Cardiac fibroblast (primary cell): ENCODE data around the gene SFTPB.

Experiments
- DNase-seq, 2 donors: peaks; one replicate each; pipeline versions ENCODE4 v3.0.0 to v3.0.0-alpha.2; 2010; ENCODE audit warnings: low read depth in 2 of 2
- H3K4me3 ChIP-seq, 2 donors: replicated peaks in 1 of 2; 1 replicate in 1 of 2; 2 replicates in 1 of 2; pipeline ENCODE4 v1.5.1; 2011; ENCODE audit warnings: low read depth in 2 of 2, low read length in 2 of 2, mild to moderate bottlenecking in 2 of 2, moderate library complexity in 1 of 2
- TF ChIP-seq, protein P1 (sequence below): IDR thresholded peaks from one replicate; pipeline ENCODE4 v1.5.1; 2011; ENCODE audit warnings: low read depth, mild to moderate bottlenecking, low read length, inconsistent platforms

SFTPB gene

DNA sequence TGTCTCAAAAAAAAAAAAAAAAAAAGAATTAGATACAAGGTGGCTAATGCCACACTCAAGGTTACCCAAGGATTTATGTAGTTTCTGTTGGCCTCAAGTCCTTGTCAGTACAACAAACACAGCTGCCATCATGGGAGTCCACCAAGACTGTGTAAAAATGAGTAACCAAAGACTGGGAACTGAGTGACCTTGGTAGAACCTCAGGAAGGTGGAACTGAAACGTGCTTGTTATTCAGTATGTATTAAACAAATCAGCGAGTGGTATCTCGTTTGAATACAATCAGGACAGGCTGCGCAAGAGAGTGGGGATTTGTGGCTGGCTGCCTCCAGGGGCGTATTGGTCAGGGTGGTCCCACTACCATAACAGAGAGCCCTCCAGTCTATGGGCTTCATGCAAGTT, 1.6 kb upstream of the SFTPB start:
- no peak overlapping the region for H3K4me3 ChIP-seq
- no peak for DNase-seq
- TF ChIP-seq, protein P1, sequence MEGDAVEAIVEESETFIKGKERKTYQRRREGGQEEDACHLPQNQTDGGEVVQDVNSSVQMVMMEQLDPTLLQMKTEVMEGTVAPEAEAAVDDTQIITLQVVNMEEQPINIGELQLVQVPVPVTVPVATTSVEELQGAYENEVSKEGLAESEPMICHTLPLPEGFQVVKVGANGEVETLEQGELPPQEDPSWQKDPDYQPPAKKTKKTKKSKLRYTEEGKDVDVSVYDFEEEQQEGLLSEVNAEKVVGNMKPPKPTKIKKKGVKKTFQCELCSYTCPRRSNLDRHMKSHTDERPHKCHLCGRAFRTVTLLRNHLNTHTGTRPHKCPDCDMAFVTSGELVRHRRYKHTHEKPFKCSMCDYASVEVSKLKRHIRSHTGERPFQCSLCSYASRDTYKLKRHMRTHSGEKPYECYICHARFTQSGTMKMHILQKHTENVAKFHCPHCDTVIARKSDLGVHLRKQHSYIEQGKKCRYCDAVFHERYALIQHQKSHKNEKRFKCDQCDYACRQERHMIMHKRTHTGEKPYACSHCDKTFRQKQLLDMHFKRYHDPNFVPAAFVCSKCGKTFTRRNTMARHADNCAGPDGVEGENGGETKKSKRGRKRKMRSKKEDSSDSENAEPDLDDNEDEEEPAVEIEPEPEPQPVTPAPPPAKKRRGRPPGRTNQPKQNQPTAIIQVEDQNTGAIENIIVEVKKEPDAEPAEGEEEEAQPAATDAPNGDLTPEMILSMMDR, result no peak

DNA sequence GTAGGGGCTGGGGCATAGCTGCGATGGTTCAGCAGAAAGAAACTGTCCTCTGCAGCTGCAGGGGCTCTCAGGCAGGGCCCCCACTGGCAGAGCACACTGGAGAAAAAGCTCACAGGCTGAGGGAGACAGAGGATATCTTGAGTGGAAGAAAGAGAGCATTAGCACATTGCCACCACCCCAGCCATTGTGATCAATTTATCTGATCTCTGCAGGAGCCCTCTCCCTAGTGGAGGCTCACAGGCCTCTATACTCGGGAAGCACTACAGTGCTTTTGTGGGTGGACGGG, 801 bp upstream of the SFTPB start:
- TF ChIP-seq, protein P1, result no peak
- H3K4me3 ChIP-seq, result no peak overlapping the region

DNA sequence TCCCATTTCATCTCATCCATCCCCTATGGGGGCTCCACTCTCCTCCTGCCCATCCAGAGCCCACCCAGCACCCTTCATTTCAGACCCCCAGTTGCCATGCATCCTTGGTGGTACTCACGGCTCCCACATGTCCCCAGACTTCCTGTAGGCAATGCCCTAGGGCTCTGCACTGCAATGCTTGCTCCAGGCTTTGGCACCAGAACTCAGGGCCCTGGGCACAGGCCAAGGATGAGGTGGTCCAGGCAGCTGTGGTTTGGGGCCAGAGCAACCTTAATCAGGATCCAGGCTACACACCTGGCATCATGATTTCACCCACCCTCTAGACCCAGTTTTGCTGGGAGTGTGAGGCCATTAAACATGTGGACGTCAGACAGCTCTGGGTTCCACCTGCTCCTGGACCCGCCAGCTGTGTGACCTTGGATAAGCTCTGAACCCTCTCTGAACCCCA, 414 bp downstream of the SFTPB start:
- no peak overlapping the region for H3K4me3 ChIP-seq
- no peak for DNase-seq
- TF ChIP-seq, protein P1, result no peak

More for the DNA sequence above, 801 bp upstream of the SFTPB start:
- no peak for DNase-seq

DNA sequence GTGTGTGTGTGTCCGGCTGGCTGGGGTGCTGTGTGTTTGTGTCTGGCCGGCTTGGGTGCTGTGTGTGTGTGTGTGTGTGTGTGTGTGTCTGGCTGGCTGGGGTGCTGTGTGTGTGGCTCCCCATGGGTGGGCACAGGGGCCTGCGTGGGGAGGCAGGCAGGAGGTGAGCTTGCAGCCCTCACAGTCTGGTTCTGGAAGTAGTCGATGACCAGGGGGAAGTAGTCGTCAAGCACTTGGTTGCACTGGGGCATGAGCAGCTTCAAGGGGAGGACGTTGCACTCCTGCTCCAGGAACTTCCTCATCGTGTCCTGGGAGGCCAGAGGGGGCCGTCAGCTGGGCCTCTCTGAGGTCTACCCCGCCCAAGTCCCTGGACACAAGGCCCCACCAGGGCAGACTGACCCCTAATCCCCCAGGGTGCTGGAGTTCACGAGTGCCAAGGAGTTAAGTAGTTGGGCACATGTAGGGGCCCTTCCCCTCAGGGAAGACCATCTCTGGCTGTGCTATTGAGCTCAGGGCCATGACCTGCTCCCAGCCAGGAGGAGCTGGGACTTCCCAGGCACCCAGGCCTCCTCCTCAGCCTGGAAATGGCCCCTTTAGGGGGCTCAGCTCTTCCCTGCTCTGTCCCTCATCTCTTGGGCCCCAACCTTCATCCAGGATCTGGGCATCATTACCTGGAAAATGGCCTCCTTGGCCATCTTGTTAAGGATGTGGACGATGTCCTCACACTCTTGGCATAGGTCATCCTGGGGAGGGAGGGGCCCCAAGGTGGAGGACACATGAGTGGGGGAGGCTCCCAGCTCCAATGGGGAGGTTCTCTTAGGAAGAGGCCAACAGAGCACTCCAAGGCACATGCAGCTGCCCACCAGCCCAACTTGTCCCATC, 1.3 kb downstream of the SFTPB start:
- DNase-seq, result no peak
- TF ChIP-seq, protein P1, result no peak
- H3K4me3 ChIP-seq, result no peak overlapping the region

DNA sequence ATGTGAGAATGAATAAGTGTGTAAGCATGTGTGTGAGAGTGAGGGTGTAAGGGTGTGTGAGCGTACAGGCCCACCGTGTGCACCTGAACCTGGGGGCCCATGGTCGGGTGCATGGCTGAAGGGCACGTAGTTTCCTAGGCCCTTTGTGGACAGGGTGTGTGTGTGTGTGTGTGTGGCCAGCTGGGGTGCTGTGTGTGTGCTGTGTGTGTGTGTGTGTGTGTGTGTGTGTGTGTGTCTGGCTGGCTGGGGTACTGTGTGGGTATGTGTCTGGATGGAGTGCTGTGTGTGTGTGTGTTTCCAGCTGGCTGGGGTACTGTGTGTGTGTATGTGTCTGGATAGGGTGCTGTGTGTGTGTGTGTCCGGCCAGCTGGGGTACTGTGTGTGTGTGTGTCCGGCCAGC, 2.0 kb downstream of the SFTPB start:
- no peak for DNase-seq
- TF ChIP-seq, protein P1, result no peak
- H3K4me3 ChIP-seq, result no peak overlapping the region

DNA sequence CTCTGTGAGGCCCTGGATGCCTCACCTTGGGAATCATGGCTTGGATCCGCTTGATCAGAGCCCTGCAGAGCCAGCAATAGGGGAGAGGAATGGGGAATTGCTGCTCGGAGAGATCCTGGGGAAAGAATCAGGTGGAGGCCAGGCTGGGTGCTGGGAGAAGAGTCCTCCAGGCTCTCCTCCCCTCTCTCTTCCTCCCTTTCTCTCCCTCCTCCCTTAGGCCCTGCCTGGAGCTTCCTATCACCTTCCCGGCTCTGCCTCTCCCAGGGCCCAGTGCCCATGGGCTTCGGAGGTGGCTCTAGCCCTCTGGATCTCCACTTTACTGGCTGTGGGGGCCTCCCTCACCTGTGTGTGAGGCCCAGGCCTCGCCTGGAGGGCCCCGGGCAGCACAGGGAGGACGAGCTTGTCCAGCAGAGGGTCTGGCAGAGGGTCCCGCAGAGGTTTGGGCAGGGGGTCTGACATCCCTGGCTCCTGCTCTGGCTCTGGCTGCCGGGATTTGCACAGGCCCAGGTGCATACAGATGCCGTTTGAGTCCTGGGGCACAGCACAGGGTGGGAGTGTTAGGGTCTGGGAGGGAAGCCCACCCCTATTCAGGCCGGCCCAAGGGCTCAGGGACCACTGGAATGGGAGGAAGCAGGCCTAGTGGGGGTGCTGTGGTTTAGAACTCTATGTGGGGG, 2.6 kb downstream of the SFTPB start:
- no peak overlapping the region for H3K4me3 ChIP-seq
- DNase-seq, result no peak
- TF ChIP-seq, protein P1, result no peak
